ENCODE measurements around the gene MIPOL1.

GRCh38 chr14:37546621-37547447 lies 349.1 kb downstream of the MIPOL1 start:
- no peak for TF ChIP-seq CTCF (IDR thresholded peaks at IDR 0.05; ENCODE audit: low read length)
- TF ChIP-seq EZH2 (IDR thresholded peaks at IDR 0.05; ENCODE audit: borderline replicate concordance, low read length), result no peak
